ENCODE data around the gene CHEK1. TPM values are rescaled to one million over a fixed set of nuclear protein-coding genes. Genes with fewer than 3 reads are reported as not detected.

Gene CHEK1
- total and polyA plus RNA-seq, 9 of the 15 experiments (the other 6 are each of a cell fraction or from before 2014, with no cell fraction given), result 62.6 to 108 (median 87.5) TPM

DNA sequence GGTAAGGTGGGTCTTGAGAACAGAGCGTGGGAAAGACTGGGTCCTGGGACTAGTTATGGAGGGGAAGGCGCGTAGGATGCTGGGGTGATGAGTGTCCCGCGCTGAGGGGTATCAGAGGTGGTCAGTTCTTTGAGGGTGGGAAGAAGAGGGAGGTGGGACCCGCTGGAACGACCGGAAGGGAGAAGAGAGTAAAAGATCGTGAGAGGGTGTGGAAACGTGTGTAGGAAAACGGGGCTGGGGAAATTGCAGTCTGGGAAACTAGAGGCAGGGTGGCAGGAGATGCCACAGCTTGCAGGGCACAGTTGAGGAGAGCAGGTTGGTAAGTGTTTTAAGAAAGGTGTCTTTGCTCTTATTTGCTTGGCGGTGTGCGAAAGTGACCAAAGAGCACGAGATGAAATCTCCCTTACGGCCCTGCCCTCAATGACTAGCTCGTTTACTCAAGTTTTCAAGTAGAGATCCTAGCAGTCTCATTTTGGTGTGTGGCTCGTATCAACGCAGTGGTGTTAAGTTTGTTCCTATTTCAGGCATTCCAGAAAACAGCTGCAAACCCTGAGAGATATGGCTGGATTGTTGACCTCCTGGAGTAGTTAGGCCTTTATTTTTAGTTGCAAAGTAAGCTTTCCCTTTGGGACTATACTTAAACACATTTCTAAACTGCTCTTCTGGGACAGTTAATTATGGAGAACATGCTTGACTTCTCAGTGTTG lies 31.7 kb upstream of the CHEK1 start (continued):
- no peak for TF ChIP-seq RFX5 (IDR thresholded peaks at IDR 0.05; ENCODE audit: low read depth, low read length)
- no peak for TF ChIP-seq ZFP30 (CRISPR knock-in tag; IDR thresholded peaks at IDR 0.05; ENCODE audit: borderline replicate concordance)
- TF ChIP-seq ZNF133 (CRISPR knock-in tag; IDR thresholded peaks at IDR 0.05), result no peak
- no peak for TF ChIP-seq HINFP (tag; conservative IDR thresholded peaks at IDR 0.05; ENCODE audit: low read depth)
- TF ChIP-seq SMAD2 (IDR thresholded peaks at IDR 0.05; ENCODE audit: low read depth, low read length), result no peak
- TF ChIP-seq, protein P1, sequence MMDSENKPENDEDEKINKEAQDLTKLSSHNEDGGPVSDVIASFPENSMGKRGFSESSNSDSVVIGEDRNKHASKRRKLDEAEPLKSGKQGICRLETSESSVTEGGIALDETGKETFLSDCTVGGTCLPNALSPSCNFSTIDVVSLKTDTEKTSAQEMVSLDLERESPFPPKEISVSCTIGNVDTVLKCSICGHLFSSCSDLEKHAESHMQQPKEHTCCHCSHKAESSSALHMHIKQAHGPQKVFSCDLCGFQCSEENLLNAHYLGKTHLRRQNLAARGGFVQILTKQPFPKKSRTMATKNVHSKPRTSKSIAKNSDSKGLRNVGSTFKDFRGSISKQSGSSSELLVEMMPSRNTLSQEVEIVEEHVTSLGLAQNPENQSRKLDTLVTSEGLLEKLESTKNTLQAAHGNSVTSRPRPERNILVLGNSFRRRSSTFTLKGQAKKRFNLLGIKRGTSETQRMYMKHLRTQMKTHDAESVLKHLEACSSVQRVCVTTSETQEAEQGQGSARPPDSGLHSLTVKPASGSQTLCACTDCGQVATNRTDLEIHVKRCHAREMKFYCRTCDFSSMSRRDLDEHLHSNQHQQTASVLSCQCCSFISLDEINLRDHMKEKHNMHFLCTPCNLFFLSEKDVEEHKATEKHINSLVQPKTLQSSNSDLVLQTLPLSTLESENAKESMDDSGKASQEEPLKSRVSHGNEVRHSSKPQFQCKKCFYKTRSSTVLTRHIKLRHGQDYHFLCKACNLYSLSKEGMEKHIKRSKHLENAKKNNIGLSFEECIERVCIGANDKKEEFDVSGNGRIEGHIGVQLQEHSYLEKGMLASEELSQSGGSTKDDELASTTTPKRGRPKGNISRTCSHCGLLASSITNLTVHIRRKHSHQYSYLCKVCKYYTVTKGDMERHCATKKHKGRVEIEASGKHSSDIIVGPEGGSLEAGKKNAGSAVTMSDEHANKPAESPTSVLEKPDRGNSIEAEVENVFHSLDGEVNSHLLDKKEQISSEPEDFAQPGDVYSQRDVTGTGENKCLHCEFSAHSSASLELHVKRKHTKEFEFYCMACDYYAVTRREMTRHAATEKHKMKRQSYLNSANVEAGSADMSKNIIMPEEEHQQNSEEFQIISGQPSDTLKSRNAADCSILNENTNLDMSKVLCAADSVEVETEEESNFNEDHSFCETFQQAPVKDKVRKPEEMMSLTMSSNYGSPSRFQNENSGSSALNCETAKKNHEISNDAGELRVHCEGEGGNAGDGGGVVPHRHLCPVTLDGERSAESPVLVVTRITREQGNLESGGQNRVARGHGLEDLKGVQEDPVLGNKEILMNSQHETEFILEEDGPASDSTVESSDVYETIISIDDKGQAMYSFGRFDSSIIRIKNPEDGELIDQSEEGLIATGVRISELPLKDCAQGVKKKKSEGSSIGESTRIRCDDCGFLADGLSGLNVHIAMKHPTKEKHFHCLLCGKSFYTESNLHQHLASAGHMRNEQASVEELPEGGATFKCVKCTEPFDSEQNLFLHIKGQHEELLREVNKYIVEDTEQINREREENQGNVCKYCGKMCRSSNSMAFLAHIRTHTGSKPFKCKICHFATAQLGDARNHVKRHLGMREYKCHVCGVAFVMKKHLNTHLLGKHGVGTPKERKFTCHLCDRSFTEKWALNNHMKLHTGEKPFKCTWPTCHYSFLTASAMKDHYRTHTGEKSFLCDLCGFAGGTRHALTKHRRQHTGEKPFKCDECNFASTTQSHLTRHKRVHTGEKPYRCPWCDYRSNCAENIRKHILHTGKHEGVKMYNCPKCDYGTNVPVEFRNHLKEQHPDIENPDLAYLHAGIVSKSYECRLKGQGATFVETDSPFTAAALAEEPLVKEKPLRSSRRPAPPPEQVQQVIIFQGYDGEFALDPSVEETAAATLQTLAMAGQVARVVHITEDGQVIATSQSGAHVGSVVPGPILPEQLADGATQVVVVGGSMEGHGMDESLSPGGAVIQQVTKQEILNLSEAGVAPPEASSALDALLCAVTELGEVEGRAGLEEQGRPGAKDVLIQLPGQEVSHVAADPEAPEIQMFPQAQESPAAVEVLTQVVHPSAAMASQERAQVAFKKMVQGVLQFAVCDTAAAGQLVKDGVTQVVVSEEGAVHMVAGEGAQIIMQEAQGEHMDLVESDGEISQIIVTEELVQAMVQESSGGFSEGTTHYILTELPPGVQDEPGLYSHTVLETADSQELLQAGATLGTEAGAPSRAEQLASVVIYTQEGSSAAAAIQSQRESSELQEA (IDR thresholded peaks at IDR 0.05; ENCODE audit: low read depth), result peak; percentile 29; the same call in 1 of the 2 replicates
- TF ChIP-seq CSDE1 (IDR thresholded peaks at IDR 0.05), result 0 out of 4 replicates have a peak, but pooled peaks of 1 of the 2 experiments have one; percentile 43
- TF ChIP-seq HDAC1 (IDR thresholded peaks at IDR 0.05), result peak in 1 of 2 experiments; percentile 81; a peak in 2 of 4 replicates
- no peak for TF ChIP-seq NR4A1 (CRISPR knock-in tag; IDR thresholded peaks at IDR 0.05)
- TF ChIP-seq NR4A1 (tag; IDR thresholded peaks at IDR 0.05), result no peak
- no peak for TF ChIP-seq SRSF1 (IDR thresholded peaks at IDR 0.05; ENCODE audit: low read depth, low read length)
- TF ChIP-seq ZFX (CRISPR knock-in tag; IDR thresholded peaks at IDR 0.05), result no peak
- 0 out of 2 replicates have a peak, but pooled peaks have one; percentile 4 for TF ChIP-seq TAL1 (IDR thresholded peaks at IDR 0.05)
- TF ChIP-seq ZNF316 (IDR thresholded peaks at IDR 0.05), result 0 out of 2 replicates have a peak, but pooled peaks have one; percentile 5
- TF ChIP-seq TRIM24 (IDR thresholded peaks at IDR 0.05), result 0 out of 4 replicates have a peak, but pooled peaks of 1 of the 2 experiments have one; percentile 30
- no peak for TF ChIP-seq ZFP36 (IDR thresholded peaks at IDR 0.05; ENCODE audit: low read depth, low read length, partially characterized antibody)
